Measurements from ENCODE around the gene RBKS.
A peak's percentile ranks its signal among the peaks of the same experiment; 100 is the strongest.

Gene RBKS
- long read RNA-seq, transcript RBKS-201 (8 exons, 1,973 nt): major isoform, 6 of 11 reads
- long read RNA-seq, partial matches to known transcripts: 0 of 11 reads
- long read RNA-seq, other reads (novel, unspliced or antisense): 5 of 11 reads

GRCh38 chr2:27890146-27890923, at the start of gene RBKS, which contains the start of gene BABAM2:
TSS of gene RBKS (minus strand) at chr2:27890387. CDS start at chr2:27890345, 42 bp downstream.
TSS of gene BABAM2 (plus strand) at chr2:27890729. CDS start at chr2:27894557, 3,828 bp downstream.
- peak; percentile 79 to 87 for DNase-seq (ENCODE audit: low read depth in 1 of 2, low spot score in 1 of 2)
- peak within 1 kb of the TSS; percentile 76 for H3K4me3 ChIP-seq (replicated peaks; ENCODE audit: insufficient read depth, low read length)
- H3K27ac ChIP-seq (replicated peaks): peak within 1 kb of the TSS; percentile 96
- H3K27me3 ChIP-seq (ENCODE audit: insufficient read depth, poor library complexity, severe bottlenecking): no peaks in the 10 kb centered on the region
- peak; percentile 61 for TF ChIP-seq REST (IDR thresholded peaks at IDR 0.05; ENCODE audit: insufficient replicate concordance, low read depth)
- TF ChIP-seq GABPA (IDR thresholded peaks at IDR 0.05; ENCODE audit: low read depth): no peak
- peak; percentile 60; the same call in 1 of the 2 replicates for TF ChIP-seq SPI1 (IDR thresholded peaks at IDR 0.05; ENCODE audit: borderline replicate concordance, low read depth)
- TF ChIP-seq POLR2AphosphoS5 (IDR thresholded peaks at IDR 0.05; ENCODE audit: low read depth): peak; percentile 79; the same call in 1 of the 2 replicates
- no peak for TF ChIP-seq CTCF (IDR thresholded peaks at IDR 0.05; ENCODE audit: insufficient read depth, low read length)

- DNase-seq (ENCODE audit: low read depth in 1 of 2, low spot score in 1 of 2): no peak
- TF ChIP-seq GABPA (IDR thresholded peaks at IDR 0.05; ENCODE audit: low read depth): no peak
- no peak for TF ChIP-seq CTCF (IDR thresholded peaks at IDR 0.05; ENCODE audit: insufficient read depth, low read length)
- no peak for TF ChIP-seq SPI1 (IDR thresholded peaks at IDR 0.05; ENCODE audit: borderline replicate concordance, low read depth)
- TF ChIP-seq REST (IDR thresholded peaks at IDR 0.05; ENCODE audit: insufficient replicate concordance, low read depth): no peak
- no peak for TF ChIP-seq POLR2AphosphoS5 (IDR thresholded peaks at IDR 0.05; ENCODE audit: low read depth)
- Histone ChIP-seq H3K27ac (replicated peaks) (no peak overlapping the region), H3K27me3 (ENCODE audit: insufficient read depth, poor library complexity, severe bottlenecking) (no peaks in the 10 kb centered on the region), H3K4me3 (replicated peaks; ENCODE audit: insufficient read depth, low read length) (no peak overlapping the region)
Measured at GRCh38 chr2:27935026-27935425, 44.8 kb upstream of the RBKS start.

GRCh38 chr2:27932396-27932795, 42.2 kb upstream of the RBKS start:
- TF ChIP-seq CTCF (IDR thresholded peaks at IDR 0.05; ENCODE audit: insufficient read depth, low read length) (no peak), SPI1 (IDR thresholded peaks at IDR 0.05; ENCODE audit: borderline replicate concordance, low read depth) (no peak), REST (IDR thresholded peaks at IDR 0.05; ENCODE audit: insufficient replicate concordance, low read depth) (no peak), POLR2AphosphoS5 (IDR thresholded peaks at IDR 0.05; ENCODE audit: low read depth) (no peak), GABPA (IDR thresholded peaks at IDR 0.05; ENCODE audit: low read depth) (no peak)
- no peak for DNase-seq (ENCODE audit: low read depth in 1 of 2, low spot score in 1 of 2)
- H3K4me3 ChIP-seq (replicated peaks; ENCODE audit: insufficient read depth, low read length): no peak overlapping the region
- no peaks in the 10 kb centered on the region for H3K27me3 ChIP-seq (ENCODE audit: insufficient read depth, poor library complexity, severe bottlenecking)
- no peak overlapping the region for H3K27ac ChIP-seq (replicated peaks)

Data from HL-60 (cell line).